ENCODE results near the gene CCDC141.

Gene CCDC141

GRCh38 chr2:178810422-178810821 lies 239.5 kb downstream of the CCDC141 start:
- no peak for DNase-seq (ENCODE audit: low read depth)
- TF ChIP-seq POLR2A (IDR thresholded peaks at IDR 0.05; ENCODE audit: extremely low read depth, insufficient read length) (no peak), MAX (IDR thresholded peaks at IDR 0.05; ENCODE audit: low read depth, low read length) (no peak), MYC (IDR thresholded peaks at IDR 0.05; ENCODE audit: low read depth, low read length) (no peak), CTCF (IDR thresholded peaks at IDR 0.05; ENCODE audit: low read depth, low read length) (no peak)
- H3K4me3 ChIP-seq (ENCODE audit: low read depth, low read length): no peak overlapping the region

- no peak for TF ChIP-seq MAX (IDR thresholded peaks at IDR 0.05; ENCODE audit: low read depth, low read length)
- H3K4me3 ChIP-seq (ENCODE audit: low read depth, low read length): no peak within 1 kb of the TSS
- DNase-seq (ENCODE audit: low read depth): no peak
These were observed 242.5 kb downstream of the CCDC141 start, which contains the start of gene TTN for GRCh38 chr2:178807227-178808008. Gene TTN, minus strand, starts transcription at chr2:178807423. Its CDS starts 2,781 bp downstream, at chr2:178804642.

- no peak overlapping the region for H3K4me3 ChIP-seq (ENCODE audit: low read depth, low read length)
- TF ChIP-seq MYC (IDR thresholded peaks at IDR 0.05; ENCODE audit: low read depth, low read length) (no peak), CTCF (IDR thresholded peaks at IDR 0.05; ENCODE audit: low read depth, low read length) (no peak), POLR2A (IDR thresholded peaks at IDR 0.05; ENCODE audit: extremely low read depth, insufficient read length) (no peak), MAX (IDR thresholded peaks at IDR 0.05; ENCODE audit: low read depth, low read length) (no peak)
- no peak for DNase-seq (ENCODE audit: low read depth)
These were observed 243.4 kb downstream of the CCDC141 start for GRCh38 chr2:178806543-178806942.

GRCh38 chr2:178805457-178805856 lies 244.5 kb downstream of the CCDC141 start:
- no peak for DNase-seq (ENCODE audit: low read depth)
- TF ChIP-seq POLR2A (IDR thresholded peaks at IDR 0.05; ENCODE audit: extremely low read depth, insufficient read length): no peak
- TF ChIP-seq CTCF (IDR thresholded peaks at IDR 0.05; ENCODE audit: low read depth, low read length): no peak
- no peak for TF ChIP-seq MYC (IDR thresholded peaks at IDR 0.05; ENCODE audit: low read depth, low read length)
- TF ChIP-seq MAX (IDR thresholded peaks at IDR 0.05; ENCODE audit: low read depth, low read length): no peak
- H3K4me3 ChIP-seq (ENCODE audit: low read depth, low read length): no peak overlapping the region

- TF ChIP-seq POLR2A (IDR thresholded peaks at IDR 0.05; ENCODE audit: extremely low read depth, insufficient read length) (no peak), CTCF (IDR thresholded peaks at IDR 0.05; ENCODE audit: low read depth, low read length) (peak; percentile 66), MYC (IDR thresholded peaks at IDR 0.05; ENCODE audit: low read depth, low read length) (no peak)
- H3K4me3 ChIP-seq (ENCODE audit: low read depth, low read length): no peak overlapping the region
- DNase-seq (ENCODE audit: low read depth): peak; percentile 44
These were observed 245.1 kb downstream of the CCDC141 start for GRCh38 chr2:178804791-178805190.

- TF ChIP-seq MYC (IDR thresholded peaks at IDR 0.05; ENCODE audit: low read depth, low read length) (no peak), MAX (IDR thresholded peaks at IDR 0.05; ENCODE audit: low read depth, low read length) (no peak), POLR2A (IDR thresholded peaks at IDR 0.05; ENCODE audit: extremely low read depth, insufficient read length) (no peak), CTCF (IDR thresholded peaks at IDR 0.05; ENCODE audit: low read depth, low read length) (no peak)
- no peak for DNase-seq (ENCODE audit: low read depth)
- no peak overlapping the region for H3K4me3 ChIP-seq (ENCODE audit: low read depth, low read length)
These were observed 249.4 kb downstream of the CCDC141 start for GRCh38 chr2:178800510-178800909.
